D721Med (cell line): ENCODE results near the gene MACROH2A1.

Source experiments
- DNase-seq: peaks from one replicate; pipeline ENCODE4 v3.0.0; 2011; ENCODE audit warnings: low spot score; ENCODE audit not compliant: insufficient read length
- FAIRE-seq: peaks from 2 replicates; lab custom pipeline; 2011; peaks lifted over from hg19 to GRCh38; lab: Jason Lieb, UNC
- TF ChIP-seq, protein P1 (sequence below): IDR thresholded peaks from 2 replicates; pipeline ENCODE4 v1.5.1; 2012; ENCODE audit warnings: mild to moderate bottlenecking, control low read depth; ENCODE audit not compliant: insufficient read depth; ENCODE audit errors: missing control alignments

Gene MACROH2A1

GRCh38 chr5:135396459-135397055 is 2.5 kb downstream of the MACROH2A1 start:
- no peak for FAIRE-seq

GRCh38 chr5:135395866-135396265 is 3.2 kb downstream of the MACROH2A1 start:
- FAIRE-seq (no peak), DNase-seq (no peak)
- TF ChIP-seq, protein P1, sequence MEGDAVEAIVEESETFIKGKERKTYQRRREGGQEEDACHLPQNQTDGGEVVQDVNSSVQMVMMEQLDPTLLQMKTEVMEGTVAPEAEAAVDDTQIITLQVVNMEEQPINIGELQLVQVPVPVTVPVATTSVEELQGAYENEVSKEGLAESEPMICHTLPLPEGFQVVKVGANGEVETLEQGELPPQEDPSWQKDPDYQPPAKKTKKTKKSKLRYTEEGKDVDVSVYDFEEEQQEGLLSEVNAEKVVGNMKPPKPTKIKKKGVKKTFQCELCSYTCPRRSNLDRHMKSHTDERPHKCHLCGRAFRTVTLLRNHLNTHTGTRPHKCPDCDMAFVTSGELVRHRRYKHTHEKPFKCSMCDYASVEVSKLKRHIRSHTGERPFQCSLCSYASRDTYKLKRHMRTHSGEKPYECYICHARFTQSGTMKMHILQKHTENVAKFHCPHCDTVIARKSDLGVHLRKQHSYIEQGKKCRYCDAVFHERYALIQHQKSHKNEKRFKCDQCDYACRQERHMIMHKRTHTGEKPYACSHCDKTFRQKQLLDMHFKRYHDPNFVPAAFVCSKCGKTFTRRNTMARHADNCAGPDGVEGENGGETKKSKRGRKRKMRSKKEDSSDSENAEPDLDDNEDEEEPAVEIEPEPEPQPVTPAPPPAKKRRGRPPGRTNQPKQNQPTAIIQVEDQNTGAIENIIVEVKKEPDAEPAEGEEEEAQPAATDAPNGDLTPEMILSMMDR, result no peak

More at GRCh38 chr5:135396459-135397055, 2.5 kb downstream of the MACROH2A1 start:
- no peak for DNase-seq
- TF ChIP-seq, protein P1, result no peak

GRCh38 chr5:135395451-135395850 is 3.6 kb downstream of the MACROH2A1 start:
- TF ChIP-seq, protein P1, result no peak
- DNase-seq (no peak), FAIRE-seq (no peak)

DNA sequence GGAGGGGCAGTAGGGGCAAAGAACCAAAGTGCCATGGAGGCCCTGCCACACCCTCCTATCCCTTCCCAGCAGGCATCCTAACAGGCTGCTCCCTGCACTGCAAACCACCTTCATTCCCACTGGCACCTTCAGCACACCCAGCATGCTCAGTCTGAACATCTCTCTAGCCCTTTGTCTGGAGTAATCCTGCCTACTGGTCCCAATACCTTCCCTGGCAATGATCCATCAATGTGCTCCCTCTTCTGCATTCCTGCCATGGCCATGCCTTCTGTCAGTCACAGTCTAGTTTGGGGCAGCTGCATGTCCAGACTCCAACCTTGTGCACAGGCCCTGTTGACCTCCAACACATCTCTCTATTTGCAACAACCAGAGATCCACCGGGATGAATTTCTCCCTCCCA is 4.9 kb downstream of the MACROH2A1 start:
- DNase-seq, result no peak
- no peak for FAIRE-seq
- TF ChIP-seq, protein P1, result no peak

- TF ChIP-seq, protein P1, result no peak
- no peak for FAIRE-seq
- DNase-seq, result no peak
Measured at GRCh38 chr5:135393691-135394090, 5.3 kb downstream of the MACROH2A1 start.

- no peak for FAIRE-seq
- DNase-seq, result no peak
- TF ChIP-seq, protein P1, result no peak
Measured at GRCh38 chr5:135393229-135393628, 5.8 kb downstream of the MACROH2A1 start.

GRCh38 chr5:135392256-135392655 is 6.8 kb downstream of the MACROH2A1 start:
- FAIRE-seq, result no peak
- DNase-seq, result no peak
- TF ChIP-seq, protein P1, result no peak
